Activated CD8-positive, alpha-beta memory T cell treated with anti-CD3 and anti-CD28 coated beads for 48 hours (primary cell): Measurements from ENCODE around the gene IBA57.

Experiments
- DNase-seq, 3 experiments: peaks; one replicate each; pipeline ENCODE4 v3.0.0-alpha.2; 2020; ENCODE audit warnings: low read depth in 2 of 3, low spot score in 2 of 3

IBA57 gene

DNA sequence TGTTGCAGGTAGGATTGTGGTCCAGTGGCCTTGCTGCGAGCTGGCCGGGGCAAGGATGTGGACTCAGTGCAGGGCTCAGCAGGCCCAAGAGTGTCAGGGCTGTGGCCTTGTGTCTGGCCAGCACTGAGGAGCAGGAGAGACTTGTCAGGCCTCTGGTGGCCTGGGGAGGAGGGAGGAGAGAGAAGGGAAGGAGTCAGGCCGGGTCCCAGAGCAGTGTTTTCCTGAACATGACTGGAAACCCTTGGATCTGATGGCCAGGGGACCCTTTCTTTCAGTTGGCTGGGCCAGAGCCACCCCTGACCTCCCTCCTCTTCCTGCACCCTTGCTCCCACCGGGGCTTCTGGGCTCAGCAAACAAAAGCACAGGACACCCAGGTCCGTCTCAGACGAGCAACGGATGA, 5.1 kb downstream of the IBA57 start:
- no peak for DNase-seq

DNA sequence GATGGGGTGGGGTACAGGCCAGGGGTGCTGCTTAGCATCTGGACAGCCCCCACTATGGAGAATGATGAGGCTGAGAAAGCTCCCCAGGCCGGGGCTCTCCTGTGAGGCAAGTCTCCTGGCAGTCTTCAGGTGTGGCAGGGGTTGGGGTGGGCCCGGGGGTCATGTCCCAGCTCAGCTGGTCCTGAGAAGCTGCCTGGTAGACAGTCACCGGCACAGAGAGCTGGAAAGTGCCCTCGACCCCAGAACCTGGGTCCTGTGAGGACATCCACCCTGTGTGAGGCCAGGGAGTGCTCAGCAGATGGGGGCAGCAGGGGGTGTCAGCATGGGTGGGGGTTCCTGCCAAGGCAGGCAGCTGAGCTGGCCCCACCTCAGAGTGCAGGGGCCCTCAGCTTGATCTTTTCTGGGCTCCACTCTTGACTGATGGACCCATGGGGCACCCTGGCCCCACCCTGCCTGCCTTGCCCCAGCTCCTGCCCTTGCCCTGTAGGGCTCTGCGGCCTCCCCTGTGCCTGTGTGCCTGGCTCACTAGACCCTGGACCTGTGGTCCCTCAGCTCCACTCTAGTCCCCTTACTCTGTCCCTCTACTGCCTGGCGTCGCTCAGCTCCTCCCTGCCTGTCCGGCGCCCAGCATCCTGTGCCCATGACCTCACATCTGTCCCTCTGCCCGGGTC, 5.8 kb downstream of the IBA57 start:
- DNase-seq = no peak

GRCh38 chr1:228172591-228173527, 7.3 kb downstream of the IBA57 start:
- no peak for DNase-seq

DNA sequence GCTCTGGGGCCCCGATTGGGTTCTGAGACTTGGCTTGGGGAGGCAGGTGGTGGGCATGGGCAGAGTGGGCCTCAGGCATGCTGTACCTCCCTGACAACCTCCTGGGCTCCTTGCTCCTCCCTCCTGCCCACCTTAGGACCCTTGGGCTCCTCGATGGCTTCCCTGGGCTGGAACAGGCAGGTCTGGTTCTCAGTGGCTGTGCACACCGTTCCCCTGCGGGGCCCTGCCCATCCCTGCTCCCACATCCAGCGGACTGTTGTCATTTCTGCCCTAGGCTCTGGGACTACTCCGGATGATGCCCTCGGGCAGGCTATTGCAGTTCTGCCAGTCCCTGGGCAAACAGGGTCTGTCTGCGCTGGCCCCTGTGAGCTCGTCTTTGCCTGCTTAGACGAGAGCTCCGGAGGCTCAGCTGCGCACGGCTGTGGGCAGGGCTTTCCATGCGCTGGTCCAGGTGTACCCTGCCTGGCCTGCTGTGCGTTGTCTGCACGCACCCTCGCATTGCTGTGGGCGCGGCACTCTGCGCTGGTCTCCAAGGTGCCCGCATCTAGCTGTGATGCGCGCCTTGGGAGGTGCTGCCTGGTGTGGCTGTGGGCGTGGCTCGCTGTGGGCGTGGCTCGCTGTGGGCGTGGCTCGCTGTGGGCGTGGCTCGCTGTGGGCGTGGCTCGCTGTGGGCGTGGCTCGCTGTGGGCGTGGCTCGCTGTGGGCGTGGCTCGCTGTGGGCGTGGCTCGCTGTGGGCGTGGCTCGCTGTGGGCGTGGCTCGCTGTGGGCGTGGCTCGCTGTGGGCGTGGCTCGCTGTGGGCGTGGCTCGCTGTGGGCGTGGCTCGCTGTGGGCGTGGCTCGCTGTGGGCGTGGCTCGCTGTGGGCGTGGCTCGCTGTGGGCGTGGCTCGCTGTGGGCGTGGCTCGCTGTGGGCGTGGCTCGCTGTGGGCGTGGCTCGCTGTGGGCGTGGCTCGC, 8.2 kb downstream of the IBA57 start:
- DNase-seq = peak in 1 of 3 experiments; percentile 40

- peak in 1 of 3 experiments; percentile 33 for DNase-seq
Observed at GRCh38 chr1:228174482-228175315, 9.1 kb downstream of the IBA57 start.

DNA sequence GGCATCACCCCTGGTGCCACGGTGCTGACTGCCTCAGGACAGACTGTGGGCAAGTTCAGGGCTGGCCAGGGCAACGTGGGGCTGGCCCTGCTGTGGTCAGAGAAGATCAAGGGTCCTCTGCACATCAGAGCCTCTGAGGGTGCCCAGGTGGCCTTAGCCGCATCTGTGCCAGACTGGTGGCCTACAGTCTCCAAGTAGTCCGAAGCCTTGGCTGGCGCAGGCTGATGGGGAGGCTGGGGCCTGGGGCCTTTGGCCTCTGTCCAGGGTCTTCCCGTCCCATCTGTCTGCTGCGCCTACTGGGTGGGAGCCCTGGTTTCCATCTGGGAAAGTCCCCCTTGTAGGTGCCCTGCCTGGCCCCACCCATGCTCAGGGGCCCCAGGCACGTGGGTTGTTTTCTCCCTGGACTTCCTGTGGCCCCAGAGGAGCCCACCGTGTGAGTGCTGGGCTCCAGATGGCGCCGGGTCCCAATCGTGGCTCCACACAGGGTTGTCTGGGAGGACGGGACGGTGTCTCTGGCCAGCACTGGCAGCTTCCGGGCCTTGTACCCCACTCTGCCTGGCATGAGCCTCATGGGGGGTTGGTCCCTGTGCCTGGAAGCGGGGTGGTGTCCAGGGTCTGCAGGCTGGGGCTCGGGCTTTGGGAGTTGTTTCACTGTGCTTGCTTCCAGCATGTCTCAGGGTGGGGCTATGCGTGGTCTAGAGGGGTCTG, 9.9 kb downstream of the IBA57 start:
- no peak for DNase-seq

DNA sequence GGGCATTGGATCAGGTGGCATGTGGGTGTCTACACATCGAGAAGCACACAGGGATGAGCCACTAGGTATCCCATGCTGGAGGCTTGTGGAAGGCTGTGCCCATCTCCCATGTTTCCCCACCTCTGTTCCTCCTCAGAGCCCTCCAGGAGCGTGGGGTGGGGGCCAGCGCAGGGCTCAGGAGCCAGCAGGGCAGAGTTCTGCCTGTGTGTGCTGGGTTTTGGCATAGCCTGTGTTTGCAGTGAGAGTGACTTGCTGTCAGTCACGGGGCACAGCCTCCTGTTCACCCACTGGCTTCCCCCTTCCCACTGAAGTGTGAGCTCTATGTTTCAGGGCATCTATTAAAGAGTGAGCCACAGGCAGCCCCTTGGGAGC, 10.4 kb downstream of the IBA57 start:
- no peak for DNase-seq

- DNase-seq = no peak
Observed at GRCh38 chr1:228176461-228177182, 11.0 kb downstream of the IBA57 start.

DNA sequence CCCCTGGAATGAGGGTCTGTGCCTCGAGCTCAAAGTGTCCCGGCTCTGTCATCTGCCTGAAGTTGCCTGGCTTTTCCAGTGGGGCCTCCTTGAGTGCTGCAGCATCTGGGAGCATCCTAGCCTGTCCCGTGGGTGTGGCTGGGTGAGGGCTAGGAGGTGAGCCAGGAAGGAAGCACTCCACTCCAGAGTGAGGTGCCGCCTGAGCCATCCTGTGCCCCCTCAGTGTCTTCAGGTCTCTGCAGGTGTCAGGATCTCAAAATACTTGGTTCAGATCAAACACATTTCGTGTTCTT, 11.5 kb downstream of the IBA57 start:
- no peak for DNase-seq

DNA sequence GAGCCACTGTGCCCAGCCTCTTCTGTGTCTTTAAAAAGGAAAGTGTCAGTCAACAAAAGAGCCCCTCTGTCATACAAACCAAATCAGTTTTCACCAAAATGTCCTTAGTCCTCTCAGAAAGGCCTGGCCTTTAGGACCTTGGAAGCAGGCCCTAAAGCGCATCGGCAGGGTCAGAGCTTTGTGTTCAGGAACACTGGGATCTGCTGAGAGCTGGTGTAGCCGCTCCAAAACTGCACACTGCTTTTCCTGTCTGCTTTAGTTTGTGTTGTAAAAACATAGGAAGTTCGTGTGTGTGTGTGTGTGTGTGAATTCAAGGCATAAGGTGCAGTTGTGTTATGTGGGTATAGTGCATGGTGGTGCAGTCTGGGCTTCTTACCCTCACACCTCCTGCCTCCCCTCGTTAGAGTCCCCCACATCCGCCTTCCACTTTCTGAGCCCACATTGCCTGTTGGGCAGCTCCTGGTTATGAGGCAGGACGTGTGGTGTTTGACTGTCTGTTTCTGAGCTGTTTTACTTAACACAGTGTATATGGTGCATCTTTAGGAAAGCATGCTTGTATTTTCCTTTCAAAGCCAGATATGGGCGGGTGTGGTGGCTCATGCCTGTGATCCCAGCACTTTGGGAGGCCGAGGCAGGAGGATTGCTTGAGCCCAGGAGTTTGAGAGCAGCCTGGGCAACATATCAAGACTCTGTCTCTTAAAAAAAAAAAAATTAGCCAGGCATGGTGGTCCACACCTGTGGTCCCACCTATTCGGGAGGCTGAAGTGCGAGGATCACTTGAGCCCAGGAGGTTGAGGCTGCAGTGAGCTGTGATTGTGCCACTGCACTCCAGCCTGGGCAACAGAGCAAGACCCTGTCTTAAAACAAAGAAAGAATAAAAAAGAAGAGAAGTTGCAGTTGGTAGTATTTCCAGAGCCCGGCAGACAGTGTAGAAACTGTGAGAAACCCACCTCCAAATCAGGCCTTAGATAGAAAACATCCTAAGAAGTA, 12.4 kb downstream of the IBA57 start:
- DNase-seq = no peak

- no peak for DNase-seq
Observed at GRCh38 chr1:228178737-228179684, 13.4 kb downstream of the IBA57 start.

DNA sequence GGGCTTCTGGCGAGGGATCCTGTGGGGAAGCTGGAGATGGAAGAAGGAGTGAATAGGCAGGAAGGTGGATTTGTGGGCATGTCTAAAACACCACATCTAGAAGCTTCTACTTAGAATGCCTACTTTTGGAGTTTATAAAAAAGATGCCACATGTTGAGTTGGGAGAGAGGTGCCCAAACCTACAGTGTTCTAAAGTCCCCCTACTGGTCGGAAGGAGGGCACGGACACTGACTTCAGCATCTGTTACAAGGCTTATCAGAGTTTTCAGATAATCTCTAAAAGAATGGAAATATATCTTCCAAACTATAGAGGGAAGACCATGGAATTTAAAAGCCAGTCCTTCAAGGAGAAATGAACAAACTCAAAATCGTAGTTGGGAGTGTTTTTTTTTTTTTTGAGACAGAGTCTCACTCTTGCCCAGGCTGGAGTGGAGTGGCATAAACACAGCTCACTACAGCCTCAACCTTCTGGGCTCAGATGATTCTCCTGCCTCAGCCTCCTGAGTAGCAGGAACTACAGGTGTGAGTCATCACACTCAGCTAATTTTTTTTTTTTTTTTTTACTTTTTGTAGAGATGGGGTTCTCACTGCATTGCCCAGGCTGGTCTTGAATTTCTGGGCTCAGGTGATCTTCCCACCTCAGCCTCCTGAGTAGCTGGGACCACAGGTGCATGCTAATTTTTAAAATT, 14.8 kb downstream of the IBA57 start:
- DNase-seq = no peak

GRCh38 chr1:228180959-228181644, 15.5 kb downstream of the IBA57 start:
- DNase-seq = no peak

GRCh38 chr1:228181645-228182034, 16.0 kb downstream of the IBA57 start:
- no peak for DNase-seq

DNA sequence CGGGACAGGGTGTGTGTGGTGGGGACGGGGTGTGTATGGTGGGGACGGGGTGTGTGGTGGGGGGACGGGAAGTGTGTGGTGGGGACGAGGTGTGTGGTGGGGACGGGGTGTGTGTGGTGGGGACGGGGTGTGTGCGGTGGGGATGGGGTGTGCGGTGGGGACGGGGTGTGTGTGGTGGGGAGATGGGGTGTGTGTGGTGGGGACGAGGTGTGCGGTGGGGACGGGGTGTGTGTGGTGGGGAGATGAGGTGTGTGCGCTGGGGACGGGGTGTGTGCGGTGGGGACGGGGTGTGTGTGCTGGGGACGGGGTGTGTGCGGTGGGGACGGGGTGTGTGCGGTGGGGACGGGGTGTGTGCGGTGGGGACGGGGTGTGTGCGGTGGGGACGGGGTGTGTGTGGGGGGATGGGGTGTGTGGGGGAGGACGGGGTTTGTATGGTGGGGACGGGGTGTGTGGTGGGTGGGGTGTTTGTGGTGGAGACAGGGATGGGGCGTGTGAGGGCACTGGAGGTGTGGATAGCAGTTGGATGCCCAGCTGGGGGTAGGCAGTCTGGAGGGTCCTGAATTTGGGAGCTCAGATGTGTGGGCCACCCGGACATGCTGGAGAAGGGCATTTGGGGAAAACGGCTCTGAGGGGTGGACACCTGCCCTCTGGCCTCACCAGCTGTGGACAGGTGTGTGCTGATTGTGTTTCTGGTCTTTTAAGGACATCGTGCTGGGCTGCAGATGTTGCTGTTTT, 16.9 kb downstream of the IBA57 start:
- DNase-seq = no peak
